ENCODE results near the gene PARS2.
A peak's percentile ranks its signal among the peaks of the same experiment; 100 is the strongest.

Gene PARS2

GRCh38 chr1:54716299-54717047 lies 47.9 kb downstream of the PARS2 start:
- TF ChIP-seq CTCF (conservative IDR thresholded peaks at IDR 0.05; ENCODE audit: control insufficient read depth, insufficient read depth, low read depth, low read length): no peak
- peak; percentile 86 for DNase-seq (ENCODE audit: low read depth)
- H3K4me3 ChIP-seq (ENCODE audit: control insufficient read depth, low read depth, low read length): peak overlapping the region; percentile 93

- peak; percentile 70 for DNase-seq (ENCODE audit: low read depth)
- TF ChIP-seq CTCF (conservative IDR thresholded peaks at IDR 0.05; ENCODE audit: control insufficient read depth, insufficient read depth, low read depth, low read length): no peak
Measured at GRCh38 chr1:54715493-54716298, 48.6 kb downstream of the PARS2 start, which contains the start of gene TTC4. TTC4 (plus strand) TSS chr1:54715861; CDS start chr1:54715909, 48 bp downstream.

GRCh38 chr1:54714881-54715492 lies 49.3 kb downstream of the PARS2 start:
- TF ChIP-seq CTCF (conservative IDR thresholded peaks at IDR 0.05; ENCODE audit: control insufficient read depth, insufficient read depth, low read depth, low read length): no peak
- H3K4me3 ChIP-seq (ENCODE audit: control insufficient read depth, low read depth, low read length): peak overlapping the region; percentile 33
- no peak for DNase-seq (ENCODE audit: low read depth)

More at GRCh38 chr1:54715493-54716298, 48.6 kb downstream of the PARS2 start, which contains the start of gene TTC4:
- peak within 1 kb of the TSS; percentile 93 for H3K4me3 ChIP-seq (ENCODE audit: control insufficient read depth, low read depth, low read length)

- TF ChIP-seq CTCF (conservative IDR thresholded peaks at IDR 0.05; ENCODE audit: control insufficient read depth, insufficient read depth, low read depth, low read length): no peak
- no peak overlapping the region for H3K4me3 ChIP-seq (ENCODE audit: control insufficient read depth, low read depth, low read length)
Measured at GRCh38 chr1:54711536-54711935, 52.8 kb downstream of the PARS2 start.

GRCh38 chr1:54710841-54711240 lies 53.5 kb downstream of the PARS2 start:
- no peak overlapping the region for H3K4me3 ChIP-seq (ENCODE audit: control insufficient read depth, low read depth, low read length)
- TF ChIP-seq CTCF (conservative IDR thresholded peaks at IDR 0.05; ENCODE audit: control insufficient read depth, insufficient read depth, low read depth, low read length): no peak
- DNase-seq (ENCODE audit: low read depth): no peak

More at GRCh38 chr1:54711536-54711935, 52.8 kb downstream of the PARS2 start:
- no peak for DNase-seq (ENCODE audit: low read depth)

GRCh38 chr1:54710434-54710833 lies 53.9 kb downstream of the PARS2 start:
- DNase-seq (ENCODE audit: low read depth): no peak
- TF ChIP-seq CTCF (conservative IDR thresholded peaks at IDR 0.05; ENCODE audit: control insufficient read depth, insufficient read depth, low read depth, low read length): no peak
- H3K4me3 ChIP-seq (ENCODE audit: control insufficient read depth, low read depth, low read length): no peak overlapping the region
